ENCODE data around the gene JUN.

Gene JUN

GRCh38 chr1:58794585-58794984 lies 10.7 kb upstream of the JUN start (continued):
- TF ChIP-seq ZIC2 (tag by site-specific recombination; IDR thresholded peaks at IDR 0.05): no peak

DNA sequence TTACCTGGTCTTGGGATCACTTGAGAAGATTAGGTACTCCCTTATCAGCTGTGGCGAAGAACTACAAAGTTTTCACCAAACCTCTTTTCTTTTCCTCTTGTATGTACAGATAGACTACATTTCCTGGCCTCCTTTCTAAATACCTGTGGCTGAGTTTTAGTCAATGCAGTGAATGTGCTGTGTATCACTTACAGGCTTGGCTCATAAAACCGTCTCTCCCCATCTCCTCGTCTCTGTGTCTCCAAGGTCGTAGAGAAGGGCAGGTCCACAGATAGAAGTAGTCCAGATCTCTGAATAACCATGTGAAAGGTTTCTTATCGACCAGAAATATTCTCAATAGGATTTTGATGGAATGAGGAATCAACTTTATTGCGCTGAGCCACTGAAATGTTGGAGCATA lies 9.0 kb upstream of the JUN start:
- H3K27ac ChIP-seq (ENCODE audit: extremely low read depth, low read depth, low read length): no peak overlapping the region
- H3K4me1 ChIP-seq (ENCODE audit: control insufficient read depth, insufficient read depth, low read length): no peaks in the 10 kb centered on the region
- H3K36me3 ChIP-seq (ENCODE audit: control insufficient read depth in 2 of 2, insufficient read depth in 1 of 2, low read length in 2 of 2): no peaks in the 10 kb centered on the region
- TF ChIP-seq, protein P1, sequence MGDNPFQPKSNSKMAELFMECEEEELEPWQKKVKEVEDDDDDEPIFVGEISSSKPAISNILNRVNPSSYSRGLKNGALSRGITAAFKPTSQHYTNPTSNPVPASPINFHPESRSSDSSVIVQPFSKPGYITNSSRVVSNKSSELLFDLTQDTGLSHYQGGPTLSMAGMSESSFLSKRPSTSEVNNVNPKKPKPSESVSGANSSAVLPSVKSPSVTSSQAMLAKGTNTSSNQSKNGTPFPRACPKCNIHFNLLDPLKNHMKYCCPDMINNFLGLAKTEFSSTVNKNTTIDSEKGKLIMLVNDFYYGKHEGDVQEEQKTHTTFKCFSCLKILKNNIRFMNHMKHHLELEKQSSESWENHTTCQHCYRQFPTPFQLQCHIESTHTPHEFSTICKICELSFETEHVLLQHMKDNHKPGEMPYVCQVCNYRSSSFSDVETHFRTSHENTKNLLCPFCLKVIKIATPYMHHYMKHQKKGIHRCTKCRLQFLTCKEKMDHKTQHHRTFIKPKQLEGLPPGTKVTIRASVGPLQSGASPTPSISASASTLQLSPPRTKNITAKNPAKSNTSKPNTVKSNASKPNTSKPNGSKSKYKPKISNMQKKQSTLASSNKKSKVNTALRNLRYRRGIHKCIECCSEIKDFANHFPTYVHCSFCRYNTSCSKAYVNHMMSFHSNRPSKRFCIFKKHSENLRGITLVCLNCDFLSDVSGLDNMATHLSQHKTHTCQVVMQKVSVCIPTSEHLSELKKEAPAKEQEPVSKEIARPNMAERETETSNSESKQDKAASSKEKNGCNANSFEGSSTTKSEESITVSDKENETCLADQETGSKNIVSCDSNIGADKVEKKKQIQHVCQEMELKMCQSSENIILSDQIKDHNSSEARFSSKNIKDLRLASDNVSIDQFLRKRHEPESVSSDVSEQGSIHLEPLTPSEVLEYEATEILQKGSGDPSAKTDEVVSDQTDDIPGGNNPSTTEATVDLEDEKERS (tag by site-specific recombination; IDR thresholded peaks at IDR 0.05): no peak
- TF ChIP-seq ZNF311 (tag by site-specific recombination; IDR thresholded peaks at IDR 0.05; ENCODE audit: borderline replicate concordance) (no peak), ZNF10 (tag by site-specific recombination; IDR thresholded peaks at IDR 0.05) (no peak), ZEB2 (tag by site-specific recombination; IDR thresholded peaks at IDR 0.05) (no peak), ZNF146 (tag by site-specific recombination; IDR thresholded peaks at IDR 0.05) (no peak), HOXD13 (CRISPR knock-in tag; IDR thresholded peaks at IDR 0.05; ENCODE audit: borderline replicate concordance) (no peak), AEBP2 (tag by site-specific recombination; IDR thresholded peaks at IDR 0.05; ENCODE audit: borderline replicate concordance) (no peak), ZNF776 (tag by site-specific recombination; IDR thresholded peaks at IDR 0.05; ENCODE audit: borderline replicate concordance) (no peak), ZNF473 (tag by site-specific recombination; IDR thresholded peaks at IDR 0.05) (no peak), ZNF133 (tag by site-specific recombination; IDR thresholded peaks at IDR 0.05) (no peak), ZNF76 (tag by site-specific recombination; IDR thresholded peaks at IDR 0.05; ENCODE audit: borderline replicate concordance, low read depth) (no peak), ZNF341 (tag by site-specific recombination; IDR thresholded peaks at IDR 0.05; ENCODE audit: low read depth) (no peak), ZNF707 (tag by site-specific recombination; IDR thresholded peaks at IDR 0.05) (no peak), ZNF24 (tag by site-specific recombination; IDR thresholded peaks at IDR 0.05) (no peak), ZNF175 (tag by site-specific recombination; IDR thresholded peaks at IDR 0.05) (no peak)
- TF ChIP-seq, protein P2, sequence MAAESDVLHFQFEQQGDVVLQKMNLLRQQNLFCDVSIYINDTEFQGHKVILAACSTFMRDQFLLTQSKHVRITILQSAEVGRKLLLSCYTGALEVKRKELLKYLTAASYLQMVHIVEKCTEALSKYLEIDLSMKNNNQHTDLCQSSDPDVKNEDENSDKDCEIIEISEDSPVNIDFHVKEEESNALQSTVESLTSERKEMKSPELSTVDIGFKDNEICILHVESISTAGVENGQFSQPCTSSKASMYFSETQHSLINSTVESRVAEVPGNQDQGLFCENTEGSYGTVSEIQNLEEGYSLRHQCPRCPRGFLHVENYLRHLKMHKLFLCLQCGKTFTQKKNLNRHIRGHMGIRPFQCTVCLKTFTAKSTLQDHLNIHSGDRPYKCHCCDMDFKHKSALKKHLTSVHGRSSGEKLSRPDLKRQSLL (tag by site-specific recombination; IDR thresholded peaks at IDR 0.05): no peak
- TF ChIP-seq, protein P3, sequence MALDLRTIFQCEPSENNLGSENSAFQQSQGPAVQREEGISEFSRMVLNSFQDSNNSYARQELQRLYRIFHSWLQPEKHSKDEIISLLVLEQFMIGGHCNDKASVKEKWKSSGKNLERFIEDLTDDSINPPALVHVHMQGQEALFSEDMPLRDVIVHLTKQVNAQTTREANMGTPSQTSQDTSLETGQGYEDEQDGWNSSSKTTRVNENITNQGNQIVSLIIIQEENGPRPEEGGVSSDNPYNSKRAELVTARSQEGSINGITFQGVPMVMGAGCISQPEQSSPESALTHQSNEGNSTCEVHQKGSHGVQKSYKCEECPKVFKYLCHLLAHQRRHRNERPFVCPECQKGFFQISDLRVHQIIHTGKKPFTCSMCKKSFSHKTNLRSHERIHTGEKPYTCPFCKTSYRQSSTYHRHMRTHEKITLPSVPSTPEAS (tag by site-specific recombination; IDR thresholded peaks at IDR 0.05): no peak
- ChIA-PET POLR2A (no interaction called here), CTCF (interaction anchor here (1.0 kb wide), 1 partner anchor 366 kb away, joined by 4 read pairs; no protein-coding TSS in a partner anchor)
- no peak overlapping the region for H3K4me3 ChIP-seq (ENCODE audit: low read depth, low read length)
- no peaks in the 10 kb centered on the region for H3K9me3 ChIP-seq (ENCODE audit: control insufficient read depth, insufficient read depth, low read depth, low read length)

DNA sequence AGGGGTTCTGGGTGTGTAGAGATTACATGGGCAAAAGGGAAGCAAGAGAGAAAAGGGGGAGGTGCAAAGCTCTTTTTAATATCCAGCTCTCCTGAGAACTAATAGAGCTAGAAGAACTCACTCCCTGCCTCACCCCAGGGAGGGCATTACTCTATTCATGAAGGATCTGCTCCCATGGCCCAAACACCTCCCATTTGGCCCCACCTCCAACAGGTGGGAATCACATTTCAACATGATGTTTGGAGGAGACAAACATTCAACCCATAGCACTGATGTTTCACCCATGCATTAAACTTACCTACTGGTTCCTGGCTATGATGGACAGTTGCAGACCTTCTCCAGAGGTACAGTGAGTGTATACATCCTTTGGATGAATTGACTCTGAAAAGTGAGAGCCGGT lies 7.3 kb upstream of the JUN start:
- CTCF ChIA-PET: interaction anchor here (0.6 to 0.7 kb wide), 2 partner anchors 137 to 210 kb away, joined by 3 to 4 read pairs; no protein-coding TSS in a partner anchor
- POLR2A ChIA-PET: no interaction called here
- Histone ChIP-seq H3K4me3 (ENCODE audit: low read depth, low read length) (no peak overlapping the region), H3K27ac (ENCODE audit: extremely low read depth, low read depth, low read length) (no peak overlapping the region), H3K9me3 (ENCODE audit: control insufficient read depth, insufficient read depth, low read depth, low read length) (no peaks in the 10 kb centered on the region), H3K36me3 (ENCODE audit: control insufficient read depth in 2 of 2, insufficient read depth in 1 of 2, low read length in 2 of 2) (no peaks in the 10 kb centered on the region), H3K4me1 (ENCODE audit: control insufficient read depth, insufficient read depth, low read length) (no peaks in the 10 kb centered on the region)
- TF ChIP-seq SP7 (tag by site-specific recombination; IDR thresholded peaks at IDR 0.05): no peak
- peak; percentile 54; the same call in 1 of the 2 replicates for TF ChIP-seq SCRT2 (tag by site-specific recombination; IDR thresholded peaks at IDR 0.05)
